Esophagus muscularis mucosa (tissue), 4 donors: Measurements from ENCODE around the gene CD72. TPM values are rescaled to one million over a fixed set of nuclear protein-coding genes. Genes with fewer than 3 reads are reported as not detected.

ENCODE experiments used
- DNase-seq: peaks from one replicate; pipeline ENCODE4 v3.0.0-alpha.2; 2017; ENCODE audit errors: extremely low spot score
- H3K27ac ChIP-seq, 4 donors: fragments of 200-600 bp; sonication (generic); replicated peaks in 1 of 4; 1 replicate in 3 of 4; 2 replicates in 1 of 4; pipeline ENCODE4 v1.5.1; 2016 to 2019; ENCODE audit warnings: mild to moderate bottlenecking in 1 of 4
- H3K27me3 ChIP-seq, 4 donors: fragments of 200-600 bp; sonication (generic); one replicate each; pipeline versions ENCODE4 v1.5.1 to v1.6.0; 2016 to 2019
- H3K36me3 ChIP-seq, 4 donors: fragments of 200-600 bp; sonication (generic); one replicate each; pipeline ENCODE4 v1.5.1; 2016 to 2019
- H3K4me1 ChIP-seq, 4 donors: fragments of 200-600 bp; sonication (generic); one replicate each; pipeline ENCODE4 v1.5.1; 2016 to 2019
- H3K4me3 ChIP-seq, 4 donors: fragments of 200-600 bp; sonication (generic); 1 replicate in 2 of 4; 2 replicates in 2 of 4; pipeline ENCODE4 v1.5.1; 2016 to 2019; ENCODE audit warnings: mild to moderate bottlenecking in 4 of 4, moderate library complexity in 1 of 4
- H3K9me3 ChIP-seq, 4 donors: fragments of 200-600 bp; sonication (generic); 1 replicate in 3 of 4; 2 replicates in 1 of 4; pipeline ENCODE4 v1.5.1; 2016 to 2019
- EP300 ChIP-seq: sonication (generic); formaldehyde crosslinking; IDR thresholded peaks from one replicate; pipeline ENCODE4 v1.6.1; 2017; ENCODE audit warnings: antibody characterized with exemption
- POLR2A ChIP-seq: fragments of 450-650 bp; IDR thresholded peaks from one replicate; pipeline ENCODE4 v1.6.1; 2017; ENCODE audit warnings: antibody characterized with exemption, moderate library complexity, mild to moderate bottlenecking, low read depth
- POLR2AphosphoS5 ChIP-seq, 2 donors: sonication (generic); formaldehyde crosslinking; IDR thresholded peaks; one replicate each; pipeline ENCODE4 v1.6.1; 2017; ENCODE audit warnings: antibody characterized with exemption in 2 of 2
- WGBS: methylation state at CpG from one replicate; pipeline ENCODE4 v1.1.5; 2018; 5-methylcytosine and 5-hydroxymethylcytosine counted together
- intact Hi-C: fragments of 100-400 bp; cut with DNase I; formaldehyde crosslinking; loops from one replicate; pipeline ENCODE4 v1.15.1; 2023
- total RNA-seq, 4 donors: library from RNA; depleted of rRNA; stranded (reverse); fragments of >200 nt; gene quantifications; one replicate each; pipeline versions ENCODE4 v1.1.0 to v1.2.1, GENCODE V29; 2016
- TF ChIP-seq, protein P1 (sequence below), 3 experiments: fragments of 200-600 bp in 2 of 3; fragments of 450-650 bp in 1 of 3; sonication (generic) in 2 of 3; IDR thresholded peaks; one replicate each; pipeline ENCODE4 v1.5.1; 2017 to 2019; ENCODE audit warnings: antibody characterized with exemption in 3 of 3, mild to moderate bottlenecking in 2 of 3, moderate library complexity in 1 of 3

The CD72 gene
- total RNA-seq, 4 donors from 2014 or later: 1.4 to 2.2 TPM; not detected in 2

DNA sequence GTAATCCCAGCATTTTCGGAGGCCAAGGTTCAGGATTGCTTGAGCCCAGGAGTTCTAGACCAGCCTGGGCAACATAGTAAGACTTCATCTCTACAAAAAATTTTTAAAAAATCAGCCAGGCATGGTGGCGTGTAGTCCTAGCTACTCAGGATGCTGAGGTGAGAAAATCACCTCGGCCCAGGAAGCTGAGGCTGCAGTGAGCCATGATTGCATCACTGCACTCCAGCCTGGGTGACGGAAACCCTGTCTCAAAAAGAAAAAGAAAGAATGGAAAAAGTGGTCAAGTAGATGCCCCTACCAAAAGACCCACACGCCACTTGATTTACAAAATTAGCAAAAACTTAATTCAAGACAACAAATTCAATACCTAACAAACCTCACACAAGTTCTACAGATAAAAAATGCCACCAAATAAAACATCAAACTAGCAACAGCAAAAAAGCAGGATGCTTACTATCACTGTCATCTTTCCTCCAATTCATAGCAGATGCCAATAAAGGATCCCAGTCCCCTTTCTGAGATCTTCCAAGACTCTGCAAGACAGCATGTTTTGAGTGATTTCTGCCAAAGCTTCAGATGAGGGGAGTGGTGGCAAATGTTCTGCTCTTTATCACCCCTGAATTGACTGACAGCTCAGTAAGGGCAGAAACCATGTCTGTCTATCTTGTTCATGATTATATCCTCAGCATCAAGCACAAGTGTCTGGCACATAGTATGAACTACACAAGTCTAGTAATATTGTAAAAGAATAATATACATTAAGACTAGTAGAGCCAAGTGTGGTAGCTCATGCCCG, 47.3 kb downstream of the CD72 start:
- WGBS: 90% methylated on average over 6 of the region's 6 CpGs
- H3K4me3 ChIP-seq: no peak overlapping the region
- intact Hi-C loops: no loop called here

DNA sequence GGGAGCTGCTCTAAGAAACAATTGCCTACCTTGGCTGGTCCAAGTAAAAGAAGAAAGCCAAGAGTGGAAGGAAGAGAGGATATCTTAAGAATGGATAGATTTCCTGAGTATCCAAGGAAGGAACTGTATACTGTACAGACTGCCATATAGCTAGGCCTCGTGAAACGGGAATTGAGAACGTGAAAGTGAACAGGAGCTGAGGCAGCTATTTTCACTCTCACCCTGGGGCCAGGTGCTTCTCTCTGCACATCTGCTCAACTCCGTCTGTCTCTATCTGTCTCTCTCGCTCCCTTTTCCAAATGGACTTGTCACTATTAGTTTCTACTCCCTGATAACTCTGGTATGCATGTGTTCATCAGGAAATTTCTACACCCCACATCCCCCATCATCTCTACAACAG, 49.0 kb downstream of the CD72 start:
- no peaks in the 10 kb centered on the region for H3K9me3 ChIP-seq
- H3K4me3 ChIP-seq: no peak overlapping the region
- intact Hi-C loops: no loop called here
- WGBS: 67% methylated on average over 5 of the region's 5 CpGs
- TF ChIP-seq EP300 (no peak), POLR2AphosphoS5 (IDR thresholded peaks at IDR 0.05) (no peak), POLR2A (no peak)
- TF ChIP-seq, protein P1, sequence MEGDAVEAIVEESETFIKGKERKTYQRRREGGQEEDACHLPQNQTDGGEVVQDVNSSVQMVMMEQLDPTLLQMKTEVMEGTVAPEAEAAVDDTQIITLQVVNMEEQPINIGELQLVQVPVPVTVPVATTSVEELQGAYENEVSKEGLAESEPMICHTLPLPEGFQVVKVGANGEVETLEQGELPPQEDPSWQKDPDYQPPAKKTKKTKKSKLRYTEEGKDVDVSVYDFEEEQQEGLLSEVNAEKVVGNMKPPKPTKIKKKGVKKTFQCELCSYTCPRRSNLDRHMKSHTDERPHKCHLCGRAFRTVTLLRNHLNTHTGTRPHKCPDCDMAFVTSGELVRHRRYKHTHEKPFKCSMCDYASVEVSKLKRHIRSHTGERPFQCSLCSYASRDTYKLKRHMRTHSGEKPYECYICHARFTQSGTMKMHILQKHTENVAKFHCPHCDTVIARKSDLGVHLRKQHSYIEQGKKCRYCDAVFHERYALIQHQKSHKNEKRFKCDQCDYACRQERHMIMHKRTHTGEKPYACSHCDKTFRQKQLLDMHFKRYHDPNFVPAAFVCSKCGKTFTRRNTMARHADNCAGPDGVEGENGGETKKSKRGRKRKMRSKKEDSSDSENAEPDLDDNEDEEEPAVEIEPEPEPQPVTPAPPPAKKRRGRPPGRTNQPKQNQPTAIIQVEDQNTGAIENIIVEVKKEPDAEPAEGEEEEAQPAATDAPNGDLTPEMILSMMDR (IDR thresholded peaks at IDR 0.05): no peak
- H3K27ac ChIP-seq: no peak overlapping the region
- H3K36me3 ChIP-seq: no peaks in the 10 kb centered on the region
- H3K27me3 ChIP-seq: no peaks in the 10 kb centered on the region
- no peak for DNase-seq
- peaks cover 11 to 13% (median 12%) of the 10 kb centered on the region in 4 donors for H3K4me1 ChIP-seq

More for the DNA sequence above, 47.3 kb downstream of the CD72 start:
- Histone ChIP-seq H3K27me3 (no peaks in the 10 kb centered on the region), H3K36me3 (no peaks in the 10 kb centered on the region), H3K4me1 (no peaks in the 10 kb centered on the region), H3K27ac (no peak overlapping the region), H3K9me3 (no peaks in the 10 kb centered on the region)
- no peak for DNase-seq
- no peak for TF ChIP-seq POLR2AphosphoS5 (IDR thresholded peaks at IDR 0.05)
- TF ChIP-seq POLR2A: no peak
- TF ChIP-seq, protein P1 (IDR thresholded peaks at IDR 0.05): no peak
- no peak for TF ChIP-seq EP300

DNA sequence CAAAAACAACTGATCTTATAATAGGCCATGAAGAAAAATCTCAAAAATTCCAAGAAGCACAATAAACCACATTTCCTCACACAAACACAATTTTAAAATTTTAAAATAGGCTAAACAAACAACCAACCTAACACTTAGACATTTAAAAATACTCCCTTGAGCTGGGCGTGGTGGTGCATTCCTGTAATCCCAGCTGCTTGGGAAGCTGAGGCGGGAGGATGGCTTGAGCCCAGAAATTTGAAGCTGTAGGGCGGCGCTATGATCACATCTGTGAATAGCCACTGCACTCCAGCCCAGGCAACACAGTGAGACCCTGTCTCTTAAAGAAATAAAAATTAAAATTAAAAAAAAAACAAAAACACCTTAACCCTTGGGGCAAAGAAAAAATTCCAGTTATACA, 50.0 kb downstream of the CD72 start:
- Histone ChIP-seq H3K4me1 (peaks cover 21 to 23% (median 22%) of the 10 kb centered on the region in 4 donors), H3K27ac (no peak overlapping the region), H3K36me3 (no peaks in the 10 kb centered on the region), H3K27me3 (no peaks in the 10 kb centered on the region), H3K4me3 (no peak overlapping the region), H3K9me3 (no peaks in the 10 kb centered on the region)
- no peak for DNase-seq
- intact Hi-C loops: no loop called here
- no peak for TF ChIP-seq POLR2A
- TF ChIP-seq EP300: no peak
- TF ChIP-seq POLR2AphosphoS5 (IDR thresholded peaks at IDR 0.05): no peak
- TF ChIP-seq, protein P1 (IDR thresholded peaks at IDR 0.05): no peak
- WGBS: 92% methylated on average over 4 of the region's 4 CpGs

DNA sequence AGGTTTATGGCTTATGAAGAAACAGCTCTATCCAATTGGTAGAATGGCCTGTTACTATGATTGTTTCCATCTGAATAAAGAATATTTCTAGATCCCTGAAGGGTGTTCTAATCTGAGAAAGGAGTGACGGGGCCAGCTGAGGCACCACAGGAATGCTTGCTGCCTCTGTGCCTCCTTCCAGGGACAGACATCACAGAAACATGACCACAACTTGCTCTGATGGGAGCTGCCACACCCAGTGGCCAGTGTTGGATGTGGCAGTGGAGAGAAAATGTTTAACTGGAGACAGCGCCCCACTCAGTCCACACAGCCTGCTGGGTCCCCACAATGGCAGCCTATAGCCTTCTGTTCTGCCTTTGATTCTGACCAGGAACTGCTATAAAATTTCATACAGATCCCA, 51.8 kb downstream of the CD72 start:
- H3K4me3 ChIP-seq: no peak overlapping the region
- no peak for DNase-seq
- no peaks in the 10 kb centered on the region for H3K9me3 ChIP-seq
- no peak overlapping the region for H3K27ac ChIP-seq
- intact Hi-C loops: no loop called here
- TF ChIP-seq, protein P1 (IDR thresholded peaks at IDR 0.05): no peak
- peaks cover 0 to 15% (median 11%) of the 10 kb centered on the region in 4 donors for H3K36me3 ChIP-seq
- no peaks in the 10 kb centered on the region for H3K27me3 ChIP-seq
- peaks cover 28 to 41% (median 39%) of the 10 kb centered on the region in 4 donors for H3K4me1 ChIP-seq
- WGBS: 94% methylated on average over 2 of the region's 2 CpGs
